Adrenal gland (tissue), 12 donors: ENCODE data around the gene POLE. TPM values are rescaled to one million over a fixed set of nuclear protein-coding genes. Genes with fewer than 3 reads are reported as not detected.

Source experiments
- DNase-seq, 7 donors: peaks; one replicate each; pipeline ENCODE4 v3.0.0-alpha.2; 2019 to 2020
- H3K27ac ChIP-seq, 5 donors: fragments of 200-600 bp; sonication (generic) in 4 of 5; 1 replicate in 3 of 5; 2 replicates in 2 of 5; pipeline versions ENCODE4 v1.5.1 to v1.8.0; 2016 to 2020; ENCODE audit warnings: mild to moderate bottlenecking in 1 of 5
- H3K27me3 ChIP-seq: fragments of 200-600 bp; 2 replicates; pipeline ENCODE4 v1.8.0; 2021
- H3K36me3 ChIP-seq, 2 donors: fragments of 200-600 bp; replicated peaks in 1 of 2; 1 replicate in 1 of 2; 2 replicates in 1 of 2; pipeline versions ENCODE4 v1.5.1 to v1.8.0; 2018 to 2022
- H3K4me1 ChIP-seq, 2 donors: fragments of 200-600 bp; replicated peaks in 1 of 2; 1 replicate in 1 of 2; 2 replicates in 1 of 2; pipeline versions ENCODE4 v1.5.1 to v1.8.0; 2018 to 2021
- H3K4me3 ChIP-seq, 4 donors: fragments of 200-600 bp; sonication (generic) in 3 of 4; one replicate each; pipeline ENCODE4 v1.5.1; 2016 to 2018
- H3K9me3 ChIP-seq, 3 donors: fragments of 200-600 bp; sonication (generic) in 1 of 3; replicated peaks in 1 of 3; 1 replicate in 2 of 3; 2 replicates in 1 of 3; pipeline versions ENCODE4 v1.5.1 to v1.8.0; 2016 to 2021
- POLR2A ChIP-seq, 2 donors: fragments of 450-650 bp; IDR thresholded peaks; one replicate each; pipeline ENCODE4 v1.6.1; 2017; ENCODE audit warnings: antibody characterized with exemption in 2 of 2, mild to moderate bottlenecking in 2 of 2, moderate library complexity in 1 of 2
- WGBS, 4 donors: extraction: QIAGEN DNeasy Blood & Tissue Kit in 2 of 4; methylation state at CpG; one replicate each; pipeline versions ENCODE4 v1.1.5 to v1.1.7; 2013 to 2017; 5-methylcytosine and 5-hydroxymethylcytosine counted together
- intact Hi-C, 2 donors: fragments of 100-400 bp; cut with DNase I; formaldehyde crosslinking; loops; one replicate each; pipeline versions ENCODE4 v1.14.1 to v1.15.0; 2022 to 2023
- polyA plus RNA-seq, 3 donors: library from polyadenylated mRNA; stranded (reverse); fragments of 200-250 nt in 2 of 3; fragments of 350-450 nt in 1 of 3; fragmentation: Illumina TruSeq in 1 of 3; extraction: RNeasy Lipid Tissue Mini Kit (QIAGEN cat#74804) in 1 of 3; gene quantifications; one replicate each; pipeline ENCODE4 v1.2.3, GENCODE V29; 2013 to 2014
- total RNA-seq, 9 donors: library from RNA; depleted of rRNA in 4 of 9; stranded (reverse); fragments of >200 nt in 4 of 9; fragments of 120-200 nt in 1 of 9; fragmentation: NEBNext Ultra II Directional in 1 of 9; extraction: Animal tissue kit (Norgen Biotek cat#: 25700) in 1 of 9; gene quantifications; one replicate each; pipeline versions ENCODE4 v1.1.0 to v1.2.4, GENCODE V29; 2013 to 2023
- TF ChIP-seq, protein P1 (sequence below), 6 experiments: fragments of 450-650 bp in 4 of 6; fragments of 200-600 bp in 2 of 6; sonication (generic) in 1 of 6; IDR thresholded peaks; 1 replicate in 5 of 6; 2 replicates in 1 of 6; pipeline versions ENCODE4 v1.5.1 to v1.8.0; 2016 to 2021; ENCODE audit warnings: antibody characterized with exemption in 6 of 6, mild to moderate bottlenecking in 2 of 6, moderate library complexity in 1 of 6
- donor health status: healthy with polysubstance abuse.
- donor health status: Bipolar disorder and iron deficiency.
- donor health status: DM: yes; HTN: yes; CAD: no.
- donor health status: DM: no; HTN: no; CAD: no.
- donor health status: DM: no; HTN: no; CAD: no.
- donor health status: DM: yes; HTN: yes; CAD: no.

Gene POLE
- total and polyA plus RNA-seq, 12 donors: 4.0 to 43.2 (median 16.1) TPM

GRCh38 chr12:132620899-132621656 is 66.1 kb downstream of the POLE start:
- WGBS, 4 donors: 78 to 86% (median 81%) methylated on average over 12 to 28 of the region's 28 CpGs
- H3K27ac ChIP-seq: no peak overlapping the region
- peaks cover 0 to 8% of the 10 kb centered on the region in 2 donors for H3K4me1 ChIP-seq
- DNase-seq: no peak
- no peaks in the 10 kb centered on the region for H3K9me3 ChIP-seq
- H3K4me3 ChIP-seq: no peak overlapping the region
- H3K27me3 ChIP-seq: peaks cover 36% of the 10 kb centered on the region
- intact Hi-C loops: no loop called here
- no peak for TF ChIP-seq POLR2A (IDR thresholded peaks at IDR 0.05)
- TF ChIP-seq, protein P1, sequence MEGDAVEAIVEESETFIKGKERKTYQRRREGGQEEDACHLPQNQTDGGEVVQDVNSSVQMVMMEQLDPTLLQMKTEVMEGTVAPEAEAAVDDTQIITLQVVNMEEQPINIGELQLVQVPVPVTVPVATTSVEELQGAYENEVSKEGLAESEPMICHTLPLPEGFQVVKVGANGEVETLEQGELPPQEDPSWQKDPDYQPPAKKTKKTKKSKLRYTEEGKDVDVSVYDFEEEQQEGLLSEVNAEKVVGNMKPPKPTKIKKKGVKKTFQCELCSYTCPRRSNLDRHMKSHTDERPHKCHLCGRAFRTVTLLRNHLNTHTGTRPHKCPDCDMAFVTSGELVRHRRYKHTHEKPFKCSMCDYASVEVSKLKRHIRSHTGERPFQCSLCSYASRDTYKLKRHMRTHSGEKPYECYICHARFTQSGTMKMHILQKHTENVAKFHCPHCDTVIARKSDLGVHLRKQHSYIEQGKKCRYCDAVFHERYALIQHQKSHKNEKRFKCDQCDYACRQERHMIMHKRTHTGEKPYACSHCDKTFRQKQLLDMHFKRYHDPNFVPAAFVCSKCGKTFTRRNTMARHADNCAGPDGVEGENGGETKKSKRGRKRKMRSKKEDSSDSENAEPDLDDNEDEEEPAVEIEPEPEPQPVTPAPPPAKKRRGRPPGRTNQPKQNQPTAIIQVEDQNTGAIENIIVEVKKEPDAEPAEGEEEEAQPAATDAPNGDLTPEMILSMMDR (IDR thresholded peaks at IDR 0.05): no peak
- peaks cover 0 to 4% of the 10 kb centered on the region in 2 donors for H3K36me3 ChIP-seq

GRCh38 chr12:132620113-132620898 is 66.8 kb downstream of the POLE start:
- H3K4me3 ChIP-seq: no peak overlapping the region
- no peak overlapping the region for H3K27ac ChIP-seq
- peaks cover 0 to 4% of the 10 kb centered on the region in 2 donors for H3K36me3 ChIP-seq
- TF ChIP-seq, protein P1 (IDR thresholded peaks at IDR 0.05): no peak
- TF ChIP-seq POLR2A (IDR thresholded peaks at IDR 0.05): no peak
- intact Hi-C loops: no loop called here
- H3K9me3 ChIP-seq: no peaks in the 10 kb centered on the region
- 61 to 77% (median 68%) methylated on average over 6 to 29 of the region's 29 CpGs for WGBS, 4 donors
- DNase-seq: no peak
- H3K27me3 ChIP-seq: peaks cover 42% of the 10 kb centered on the region
- H3K4me1 ChIP-seq: peaks cover 0 to 8% of the 10 kb centered on the region in 2 donors

GRCh38 chr12:132619386-132620112 is 67.6 kb downstream of the POLE start:
- intact Hi-C loops: loop anchor here (10.0 kb wide), 2 partner anchors 205 to 465 kb away; no protein-coding TSS in a partner anchor
- 17 to 19% (median 19%) methylated on average over 20 to 53 of the region's 53 CpGs; no CpG with 5 or more reads in 1 of the 4 donors for WGBS, 4 donors
- Histone ChIP-seq H3K27ac (no peak overlapping the region), H3K27me3 (peaks cover 46% of the 10 kb centered on the region), H3K4me1 (peaks cover 0 to 8% of the 10 kb centered on the region in 2 donors), H3K36me3 (peaks cover 0 to 4% of the 10 kb centered on the region in 2 donors), H3K9me3 (no peaks in the 10 kb centered on the region), H3K4me3 (no peak overlapping the region)
- TF ChIP-seq, protein P1 (IDR thresholded peaks at IDR 0.05): no peak
- TF ChIP-seq POLR2A (IDR thresholded peaks at IDR 0.05): no peak
- no peak for DNase-seq

- H3K27ac ChIP-seq: no peak overlapping the region
- no peak overlapping the region for H3K4me3 ChIP-seq
- H3K4me1 ChIP-seq: peaks cover 0 to 8% of the 10 kb centered on the region in 2 donors
These were observed 68.1 kb downstream of the POLE start for GRCh38 chr12:132619071-132619385.

More at GRCh38 chr12:132619071-132619385, 68.1 kb downstream of the POLE start:
- intact Hi-C loops: loop anchor here (10.0 kb wide), 2 partner anchors 204 to 464 kb away; no protein-coding TSS in a partner anchor
- TF ChIP-seq POLR2A (IDR thresholded peaks at IDR 0.05): no peak
- TF ChIP-seq, protein P1 (IDR thresholded peaks at IDR 0.05): no peak
- WGBS, 4 donors: 12 to 13% methylated on average over 3 to 27 of the region's 28 CpGs; no CpG with 5 or more reads in 2 of the 4 donors
- Histone ChIP-seq H3K27me3 (peaks cover 46% of the 10 kb centered on the region), H3K9me3 (no peaks in the 10 kb centered on the region), H3K36me3 (no peaks in the 10 kb centered on the region)
- no peak for DNase-seq
